ENCODE data around the gene SKP1.

Gene SKP1

GRCh38 chr5:134128648-134128995 lies 48.1 kb downstream of the SKP1 start:
- no peak for FAIRE-seq

GRCh38 chr5:134127988-134128647 lies 48.6 kb downstream of the SKP1 start:
- FAIRE-seq = no peak

DNA sequence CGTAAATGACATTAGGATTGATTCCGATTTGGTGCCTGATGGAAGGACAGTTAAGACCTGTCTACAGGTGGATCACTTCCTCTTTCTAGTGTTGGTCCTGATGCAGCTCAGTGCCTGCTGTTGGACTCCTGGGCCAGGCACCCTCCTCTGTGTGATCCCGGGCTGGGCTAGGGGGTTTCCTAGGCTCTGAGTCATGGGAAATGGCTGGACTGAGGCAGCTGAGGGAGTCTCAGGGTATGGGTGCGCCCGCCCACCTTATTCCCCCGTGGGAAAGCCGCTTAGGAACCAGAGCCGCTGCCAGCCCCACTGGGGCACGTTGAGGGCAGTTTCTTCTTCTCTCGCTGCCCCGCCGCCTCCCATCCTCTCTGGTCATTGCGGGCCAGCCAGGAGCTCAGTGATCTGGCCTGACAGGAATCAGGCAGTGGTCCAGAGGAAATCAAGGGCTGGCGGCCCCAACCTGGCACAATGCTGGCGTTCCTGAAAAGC lies 49.3 kb downstream of the SKP1 start:
- FAIRE-seq = no peak

DNA sequence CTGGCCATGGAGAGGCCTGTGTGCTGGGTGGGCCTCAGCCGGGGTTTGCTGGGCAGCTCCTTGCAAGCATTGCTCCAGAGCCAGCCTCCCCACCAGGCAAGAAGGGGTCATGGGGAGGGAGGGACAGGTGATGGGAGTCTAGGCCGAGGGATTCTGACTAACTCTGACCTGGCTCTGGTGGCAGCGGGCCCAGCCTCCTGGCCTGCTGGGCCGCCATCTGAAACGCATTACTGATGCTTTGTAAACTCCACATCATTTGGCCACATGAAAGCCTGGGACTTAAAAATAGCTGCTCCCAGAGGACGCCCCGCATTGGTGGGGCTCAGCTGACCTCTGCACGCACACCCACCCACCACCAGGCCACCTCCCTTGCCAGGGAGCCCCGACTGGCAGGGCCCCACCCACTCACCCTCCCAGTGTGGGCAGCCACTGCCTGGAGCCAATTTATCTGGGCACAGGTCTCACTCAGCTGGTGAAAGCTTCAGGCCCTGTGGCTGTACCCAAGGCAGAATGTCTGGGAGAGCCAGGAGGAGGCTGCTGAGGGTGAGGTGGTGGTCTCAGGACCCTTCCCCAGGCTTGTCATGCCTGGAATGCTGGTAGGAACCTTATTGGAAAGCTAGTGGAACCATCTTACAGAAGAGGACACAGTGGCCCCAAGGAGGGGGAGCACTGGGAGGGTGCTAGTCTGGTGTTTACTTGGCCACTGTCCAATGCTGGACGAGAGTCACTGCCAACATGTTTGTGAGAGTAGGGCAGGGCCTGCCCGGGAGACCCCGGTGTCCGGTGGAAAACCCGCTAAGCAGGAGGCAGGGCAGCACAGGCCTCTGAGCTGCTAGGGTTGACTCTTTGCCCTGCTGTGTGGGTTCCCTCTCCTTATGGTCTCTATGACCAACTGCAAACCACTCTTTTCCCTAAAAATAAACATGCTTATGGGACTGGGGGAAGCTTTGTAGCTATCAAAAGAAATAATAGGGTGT lies 51.4 kb downstream of the SKP1 start:
- FAIRE-seq = no peak

- FAIRE-seq = no peak
Measured at GRCh38 chr5:134124289-134125038, 52.3 kb downstream of the SKP1 start.

GRCh38 chr5:134123360-134123759 lies 53.4 kb downstream of the SKP1 start:
- no peak for FAIRE-seq

- FAIRE-seq = no peak
Measured at GRCh38 chr5:134122530-134122929, 54.2 kb downstream of the SKP1 start.

- no peak for FAIRE-seq
Measured at GRCh38 chr5:134120386-134121138, 56.2 kb downstream of the SKP1 start.

DNA sequence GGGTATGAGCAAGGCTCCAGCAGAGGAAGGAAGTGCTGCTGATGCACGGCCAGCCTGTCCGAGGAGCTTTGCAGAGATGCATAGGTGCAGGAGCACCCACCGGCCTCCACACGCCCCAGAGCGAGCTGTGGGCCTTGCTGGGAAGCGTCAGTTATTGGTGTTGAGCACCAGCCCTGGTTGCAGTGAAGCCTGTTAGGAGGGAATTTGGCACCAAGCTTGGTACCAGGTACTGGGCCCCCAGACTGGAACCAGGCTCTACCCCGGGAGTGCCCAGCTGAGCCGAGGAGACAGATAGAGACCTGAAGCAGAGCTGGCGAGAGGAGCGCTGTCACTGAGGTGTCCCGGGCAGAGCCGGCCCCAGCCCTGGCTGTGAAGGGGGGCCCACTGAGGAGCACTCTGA lies 57.0 kb downstream of the SKP1 start:
- no peak for FAIRE-seq

DNA sequence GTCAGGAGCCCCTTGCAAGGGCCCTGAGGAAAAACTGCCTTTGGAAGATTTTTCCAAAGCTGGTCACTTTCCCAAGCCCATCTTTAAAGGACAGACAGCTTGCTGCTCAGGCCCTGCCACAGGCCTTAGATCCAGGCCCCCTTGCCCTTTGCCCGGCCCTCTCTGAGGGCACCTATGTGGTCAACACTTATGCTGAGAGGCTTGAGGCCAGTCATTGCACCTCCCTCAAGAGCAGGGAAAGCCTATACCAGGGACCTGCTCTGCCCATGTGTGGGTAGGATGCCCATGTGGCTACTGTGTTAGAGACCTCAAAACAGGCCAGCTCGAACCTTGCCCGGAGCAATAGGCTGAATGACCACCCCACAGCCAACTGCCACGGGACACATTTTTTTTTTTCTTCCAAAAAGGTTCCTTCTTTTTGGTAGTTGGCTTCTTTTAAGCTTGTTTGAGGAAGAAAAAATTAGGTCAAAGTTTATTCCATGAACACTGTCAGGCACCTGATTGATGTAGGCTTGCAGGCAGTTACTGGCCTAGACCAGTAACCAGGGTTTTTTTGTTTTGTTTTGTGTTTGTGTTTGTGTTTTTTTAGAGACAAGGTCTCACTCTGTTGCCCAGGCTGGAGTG lies 58.4 kb downstream of the SKP1 start:
- no peak for FAIRE-seq

- FAIRE-seq = no peak
Measured at GRCh38 chr5:134116789-134117761, 59.7 kb downstream of the SKP1 start.

GRCh38 chr5:134116286-134116685 lies 60.5 kb downstream of the SKP1 start:
- FAIRE-seq = no peak

DNA sequence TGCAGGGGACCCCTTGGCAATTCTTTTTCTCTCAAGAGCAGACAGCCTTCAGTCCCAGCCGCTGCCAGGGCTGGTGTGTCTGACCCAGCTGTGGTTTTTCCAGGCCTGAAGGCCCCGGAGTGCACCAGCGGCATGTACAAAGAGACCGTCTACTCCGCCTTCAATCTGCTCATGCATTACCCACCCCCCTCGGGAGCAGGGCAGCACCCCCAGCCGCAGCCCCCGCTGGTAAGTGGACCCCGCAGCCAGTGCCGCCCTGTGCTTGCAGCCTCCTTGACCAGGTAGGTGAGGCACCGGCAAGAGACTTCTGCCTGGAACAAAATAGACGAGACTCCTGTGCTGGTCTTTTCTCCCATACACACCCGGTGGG lies 61.0 kb downstream of the SKP1 start:
- no peak for FAIRE-seq

DNA sequence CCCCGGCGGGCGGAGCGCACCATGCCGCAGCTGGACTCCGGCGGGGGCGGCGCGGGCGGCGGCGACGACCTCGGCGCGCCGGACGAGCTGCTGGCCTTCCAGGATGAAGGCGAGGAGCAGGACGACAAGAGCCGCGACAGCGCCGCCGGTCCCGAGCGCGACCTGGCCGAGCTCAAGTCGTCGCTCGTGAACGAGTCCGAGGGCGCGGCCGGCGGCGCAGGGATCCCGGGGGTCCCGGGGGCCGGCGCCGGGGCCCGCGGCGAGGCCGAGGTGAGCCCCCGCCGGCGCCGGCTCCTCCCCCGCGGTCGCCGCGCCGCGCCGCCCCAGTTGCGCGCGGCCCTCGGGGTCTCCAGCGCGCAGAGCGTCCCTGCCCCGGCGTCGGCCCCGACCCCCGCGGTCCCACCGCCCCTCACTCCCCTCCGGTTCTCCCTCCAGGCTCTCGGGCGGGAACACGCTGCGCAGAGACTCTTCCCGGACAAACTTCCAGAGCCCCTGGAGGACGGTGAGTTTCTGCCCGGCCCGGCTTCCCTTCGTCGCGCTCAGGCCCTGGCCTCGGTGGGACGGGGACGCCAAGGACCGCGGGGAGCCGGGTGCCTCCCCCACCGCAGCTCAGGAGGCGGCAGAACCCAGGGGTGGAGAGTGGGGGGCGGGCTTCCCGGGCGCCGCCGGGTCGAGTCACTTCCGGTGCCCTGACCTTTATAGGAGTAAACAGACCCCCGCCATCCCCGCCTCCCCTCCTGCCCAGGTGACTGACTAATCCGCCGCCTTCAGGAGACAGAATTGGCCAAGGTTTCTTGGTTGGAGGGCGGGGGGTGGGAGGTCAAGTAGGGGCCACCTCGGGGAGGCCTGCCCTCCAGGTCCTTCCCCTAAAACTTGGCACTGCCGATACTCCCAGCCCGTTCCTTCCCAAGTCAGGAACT lies 61.6 kb downstream of the SKP1 start:
- FAIRE-seq = no peak

DNA sequence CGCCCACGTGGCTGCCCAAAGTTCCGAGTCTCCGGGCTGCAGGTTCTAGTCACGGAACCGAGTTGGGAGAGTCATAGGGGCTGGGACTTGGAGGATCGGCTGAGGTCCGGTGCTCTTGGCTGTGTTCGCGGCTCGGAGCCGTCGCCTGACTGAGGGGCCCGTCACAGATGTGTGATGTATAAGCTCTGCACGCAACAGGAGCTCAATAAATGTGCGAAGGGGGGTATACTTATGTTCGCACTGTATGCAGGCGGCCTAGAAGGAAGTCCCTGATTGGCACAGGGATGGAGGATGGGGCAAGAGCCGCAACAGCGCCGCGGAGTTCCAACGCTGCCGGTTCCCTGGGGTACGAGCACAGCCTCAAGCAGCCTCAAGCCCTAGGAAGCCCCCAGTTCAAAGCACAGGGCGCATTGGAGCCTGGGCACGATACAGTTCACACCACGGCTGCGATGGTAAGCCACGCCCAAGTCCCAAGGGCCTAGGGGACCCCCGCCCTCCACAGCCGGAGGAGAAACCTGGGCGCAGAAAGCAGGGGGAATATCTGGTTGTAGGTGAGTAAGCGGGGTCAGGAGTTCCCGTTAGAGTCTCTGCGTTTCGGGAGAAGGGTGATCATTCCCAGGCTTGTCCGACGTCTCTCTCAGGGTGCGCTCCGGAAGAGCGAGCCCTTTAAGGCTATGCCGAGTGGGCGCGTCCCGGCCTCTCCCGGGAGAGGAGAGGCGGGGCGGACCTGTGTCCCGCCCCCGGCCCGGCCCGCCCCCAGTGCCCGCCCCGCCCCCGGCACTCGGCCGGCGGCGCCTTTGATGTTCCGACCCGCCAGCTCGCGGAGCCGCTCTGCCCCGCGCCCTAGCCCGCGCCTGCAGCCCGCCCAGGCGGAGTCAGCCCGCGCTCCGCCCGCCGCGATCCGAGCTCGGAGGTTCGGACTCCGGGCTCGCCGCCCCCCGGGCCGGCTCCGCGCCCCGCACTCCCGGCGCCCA lies 62.6 kb downstream of the SKP1 start, which contains the start of gene TCF7:
TSS of gene TCF7 (plus strand) at position 780 of the 974 bp plus-strand sequence. CDS start 226 bp downstream, outside the sequence.
- FAIRE-seq = no peak

DNA sequence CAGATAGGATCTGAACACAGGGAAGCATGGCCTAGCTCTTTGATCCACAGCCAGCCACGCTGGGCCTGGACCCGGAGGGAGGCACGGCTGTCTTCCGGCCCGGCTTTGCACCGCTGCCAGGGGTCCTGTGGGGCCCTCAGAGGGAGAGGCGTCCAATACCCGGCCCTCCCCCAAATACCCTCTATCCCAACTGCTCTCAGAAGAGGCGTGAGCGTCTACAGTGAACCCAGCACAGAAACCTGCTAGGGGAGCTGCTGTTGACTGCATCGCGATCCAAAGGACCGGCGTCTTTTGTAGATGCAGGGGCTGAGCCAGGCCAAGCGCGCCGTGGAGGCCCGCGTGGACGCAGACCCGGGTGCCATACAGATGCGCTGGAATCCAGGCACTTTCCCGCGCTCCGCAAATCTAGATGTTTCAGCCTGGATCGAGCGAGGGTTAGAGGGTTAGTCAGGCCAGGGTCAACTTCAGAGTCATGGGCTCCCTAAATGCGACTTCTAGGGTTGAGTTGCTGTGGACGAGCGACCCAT lies 63.3 kb downstream of the SKP1 start:
- FAIRE-seq = no peak

GRCh38 chr5:134112726-134113362 lies 63.9 kb downstream of the SKP1 start:
- no peak for FAIRE-seq

All from colon (tissue), 2 donors.